Measurements from ENCODE around the gene SLAMF9. TPM values are rescaled to one million over a fixed set of nuclear protein-coding genes. Genes with fewer than 3 reads are reported as not detected.
A peak's percentile ranks its signal among the peaks of the same experiment; 100 is the strongest.

The SLAMF9 gene
- polyA plus RNA-seq, 2 of the 4 experiments (the other 2 are of a cell fraction) = 0.22 to 0.25 TPM

DNA sequence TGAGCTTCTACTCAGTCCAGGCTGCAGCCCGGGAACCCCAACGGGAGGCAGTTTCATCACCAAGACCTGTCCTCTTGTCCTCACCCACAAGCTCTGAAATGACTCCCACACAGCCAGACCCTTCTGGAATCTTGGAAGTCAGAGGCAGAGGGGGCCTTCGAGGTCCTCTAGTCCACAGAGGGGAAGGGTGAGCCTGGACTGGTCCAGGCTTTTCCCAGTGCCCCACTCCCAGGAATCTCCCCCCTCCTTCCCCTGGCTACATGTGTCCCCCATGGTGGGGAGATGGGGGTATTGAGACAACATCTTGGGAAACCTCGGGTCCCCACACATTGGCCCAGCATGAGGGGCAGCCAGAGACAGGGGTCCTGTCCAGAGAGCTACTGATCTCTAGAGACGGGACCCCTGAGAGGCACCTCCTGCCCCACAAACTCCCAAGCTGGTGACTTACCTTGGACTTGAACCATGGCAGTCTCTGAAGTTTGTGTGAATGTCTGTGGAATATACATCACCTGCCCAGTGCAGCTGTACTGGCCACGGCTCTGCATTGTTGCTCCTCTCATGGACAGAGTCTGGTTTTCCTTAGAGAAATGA lies 19.4 kb upstream of the SLAMF9 start:
- Histone ChIP-seq H3K4me3 (no peak overlapping the region), H3K4me2 (no peak overlapping the region), H3K4me1 (peaks cover 14% of the 10 kb centered on the region), H3K27ac (no peak overlapping the region), H3K9me3 (no peaks in the 10 kb centered on the region)
- ATAC-seq = no peak
- TF ChIP-seq CBX2 (IDR thresholded peaks at IDR 0.05; ENCODE audit: borderline replicate concordance, low read depth) = no peak
- no peak for TF ChIP-seq NR3C1 (IDR thresholded peaks at IDR 0.05)
- WGBS (ENCODE audit: missing lambda C conversion rate) = 21% methylated on average over 6 of the region's 6 CpGs
- ChIA-PET POLR2A (no interaction called here), CTCF (interaction anchor here (1.2 to 3.6 kb wide), 2 partner anchors 10 to 34 kb away, joined by 4 to 34 read pairs; no protein-coding TSS in a partner anchor)
- no peak for FAIRE-seq
- no peak for DNase-seq (ENCODE audit: low read depth in 1 of 2, low spot score in 1 of 2)

- Histone ChIP-seq H3K4me1 (peaks cover 14% of the 10 kb centered on the region), H3K4me2 (no peak overlapping the region), H3K9me3 (no peaks in the 10 kb centered on the region; the same call in 2 of the 3 replicates), H3K27ac (no peak overlapping the region), H3K4me3 (no peak overlapping the region)
- DNase-seq (ENCODE audit: low read depth in 1 of 2, low spot score in 1 of 2) = no peak
- FAIRE-seq = no peak
- no peak for ATAC-seq
- POLR2A ChIA-PET = no interaction called here
- no peak for TF ChIP-seq CHD4 (IDR thresholded peaks at IDR 0.05; ENCODE audit: borderline replicate concordance)
- no peak for TF ChIP-seq RCOR1 (IDR thresholded peaks at IDR 0.05; ENCODE audit: low read depth, low read length)
- no peak for TF ChIP-seq HDAC2 (IDR thresholded peaks at IDR 0.05)
- no peak for TF ChIP-seq ZFP36 (IDR thresholded peaks at IDR 0.05; ENCODE audit: borderline replicate concordance, partially characterized antibody)
- CTCF ChIA-PET = interaction anchor here (1.2 to 3.6 kb wide), 2 partner anchors 11 to 34 kb away, joined by 4 to 34 read pairs; no protein-coding TSS in a partner anchor
- 52% methylated on average over 7 of the region's 8 CpGs for WGBS (ENCODE audit: missing lambda C conversion rate)
Observed at GRCh38 chr1:159972443-159973205, 18.6 kb upstream of the SLAMF9 start.

DNA sequence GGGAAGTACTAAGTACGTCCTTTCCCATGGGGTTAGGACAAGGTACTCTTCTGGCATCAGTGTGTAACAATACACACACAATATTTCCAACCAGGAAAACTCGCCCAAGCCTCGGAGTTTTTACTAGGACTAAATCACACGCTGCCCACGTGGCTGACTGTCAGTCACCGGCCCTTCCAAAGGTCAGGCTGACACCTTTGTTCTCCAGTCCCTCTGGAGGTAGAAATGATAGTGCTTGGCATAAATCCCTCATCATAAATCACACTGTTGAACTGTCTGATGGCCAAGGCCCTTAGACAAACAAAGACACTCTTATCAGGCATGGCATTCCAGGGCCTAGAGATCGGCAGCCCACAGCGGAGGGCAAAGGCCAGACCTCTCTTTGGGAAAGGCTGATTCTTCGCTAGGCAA lies 16.9 kb upstream of the SLAMF9 start:
- WGBS (ENCODE audit: missing lambda C conversion rate) = 33% methylated on average over 9 of the region's 9 CpGs
- ATAC-seq (peak; percentile 60 to 85; a peak in 5 of 6 replicates), DNase-seq (ENCODE audit: low read depth in 1 of 2, low spot score in 1 of 2) (peak in 1 of 2 experiments; percentile 58), FAIRE-seq (no peak)
- CTCF ChIA-PET = interaction anchor here (1.2 to 1.3 kb wide), 2 partner anchors 19 to 37 kb away, joined by 3 to 8 read pairs; no protein-coding TSS in a partner anchor
- peaks cover 14% of the 10 kb centered on the region for H3K4me1 ChIP-seq
- TF ChIP-seq NFE2L2 (conservative IDR thresholded peaks at IDR 0.05; ENCODE audit: low read length) (no peak), EP300 (IDR thresholded peaks at IDR 0.05) (no peak), MAX (IDR thresholded peaks at IDR 0.05) (peak; percentile 66), GATA3 (IDR thresholded peaks at IDR 0.05; ENCODE audit: borderline replicate concordance) (peak; percentile 64), MYC (IDR thresholded peaks at IDR 0.05; ENCODE audit: borderline replicate concordance, low read length) (peak; percentile 21; the same call in 1 of the 2 replicates)
- H3K9me3 ChIP-seq = peaks cover 3% of the 10 kb centered on the region; the same call in 1 of the 3 replicates
- H3K27ac ChIP-seq = no peak overlapping the region
- POLR2A ChIA-PET = no interaction called here
- peak overlapping the region; percentile 16; the same call in 1 of the 3 replicates for H3K4me2 ChIP-seq
- no peak overlapping the region for H3K4me3 ChIP-seq

GRCh38 chr1:159968901-159969300 lies 14.9 kb upstream of the SLAMF9 start:
- ATAC-seq = no peak
- POLR2A ChIA-PET = interaction anchor here (0.6 kb wide), 1 partner anchor 145 kb away, joined by 3 read pairs; no protein-coding TSS in a partner anchor
- TF ChIP-seq RARB (CRISPR knock-in tag; IDR thresholded peaks at IDR 0.05) = no peak
- TF ChIP-seq ZFP36 (IDR thresholded peaks at IDR 0.05; ENCODE audit: borderline replicate concordance, partially characterized antibody) = no peak
- TF ChIP-seq ZC3H11A (IDR thresholded peaks at IDR 0.05) = no peak
- no peak for TF ChIP-seq REST (IDR thresholded peaks at IDR 0.05)
- TF ChIP-seq MAX (IDR thresholded peaks at IDR 0.05) = no peak
- TF ChIP-seq TFCP2L1 (CRISPR knock-in tag; IDR thresholded peaks at IDR 0.05) = no peak
- no peak for TF ChIP-seq FOXS1 (CRISPR knock-in tag; IDR thresholded peaks at IDR 0.05)
- no peak for TF ChIP-seq E2F6 (IDR thresholded peaks at IDR 0.05; ENCODE audit: borderline replicate concordance, low read depth)
- no peak for TF ChIP-seq EHF (CRISPR knock-in tag; IDR thresholded peaks at IDR 0.05)
- no peak for TF ChIP-seq HOXA7 (CRISPR knock-in tag; IDR thresholded peaks at IDR 0.05)
- TF ChIP-seq, protein P1, sequence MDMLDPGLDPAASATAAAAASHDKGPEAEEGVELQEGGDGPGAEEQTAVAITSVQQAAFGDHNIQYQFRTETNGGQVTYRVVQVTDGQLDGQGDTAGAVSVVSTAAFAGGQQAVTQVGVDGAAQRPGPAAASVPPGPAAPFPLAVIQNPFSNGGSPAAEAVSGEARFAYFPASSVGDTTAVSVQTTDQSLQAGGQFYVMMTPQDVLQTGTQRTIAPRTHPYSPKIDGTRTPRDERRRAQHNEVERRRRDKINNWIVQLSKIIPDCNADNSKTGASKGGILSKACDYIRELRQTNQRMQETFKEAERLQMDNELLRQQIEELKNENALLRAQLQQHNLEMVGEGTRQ (IDR thresholded peaks at IDR 0.05) = no peak
- TF ChIP-seq HOXB5 (CRISPR knock-in tag; IDR thresholded peaks at IDR 0.05) = no peak
- TF ChIP-seq, protein P2, sequence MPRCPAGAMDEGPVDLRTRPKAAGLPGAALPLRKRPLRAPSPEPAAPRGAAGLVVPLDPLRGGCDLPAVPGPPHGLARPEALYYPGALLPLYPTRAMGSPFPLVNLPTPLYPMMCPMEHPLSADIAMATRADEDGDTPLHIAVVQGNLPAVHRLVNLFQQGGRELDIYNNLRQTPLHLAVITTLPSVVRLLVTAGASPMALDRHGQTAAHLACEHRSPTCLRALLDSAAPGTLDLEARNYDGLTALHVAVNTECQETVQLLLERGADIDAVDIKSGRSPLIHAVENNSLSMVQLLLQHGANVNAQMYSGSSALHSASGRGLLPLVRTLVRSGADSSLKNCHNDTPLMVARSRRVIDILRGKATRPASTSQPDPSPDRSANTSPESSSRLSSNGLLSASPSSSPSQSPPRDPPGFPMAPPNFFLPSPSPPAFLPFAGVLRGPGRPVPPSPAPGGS (IDR thresholded peaks at IDR 0.05) = no peak

More at GRCh38 chr1:159968901-159969300, 14.9 kb upstream of the SLAMF9 start:
- no peak for DNase-seq (ENCODE audit: low read depth in 1 of 2, low spot score in 1 of 2)
- Histone ChIP-seq H3K27ac (no peak overlapping the region), H3K4me2 (no peak overlapping the region), H3K9me3 (peaks cover 3% of the 10 kb centered on the region; the same call in 1 of the 3 replicates), H3K4me1 (peaks cover 14% of the 10 kb centered on the region), H3K4me3 (no peak overlapping the region)
- CTCF ChIA-PET = interaction anchor here (0.8 to 1.1 kb wide), 2 partner anchors 38 to 39 kb away, joined by 3 read pairs; no protein-coding TSS in a partner anchor
- WGBS (ENCODE audit: missing lambda C conversion rate) = 61% methylated on average over 3 of the region's 3 CpGs
- FAIRE-seq = no peak

Data from A549 (cell line).